Right atrium auricular region (tissue), 2 donors: ENCODE measurements around the gene METTL22. TPM values are rescaled to one million over a fixed set of nuclear protein-coding genes. Genes with fewer than 3 reads are reported as not detected.

ENCODE experiments used
- DNase-seq: peaks from one replicate; pipeline ENCODE4 v3.0.0-alpha.2; 2019; ENCODE audit warnings: low spot score
- H3K27ac ChIP-seq, 2 donors: fragments of 200-600 bp; sonication (generic); 1 replicate in 1 of 2; 2 replicates in 1 of 2; pipeline ENCODE4 v1.5.1; 2016 to 2019
- H3K27me3 ChIP-seq, 2 donors: fragments of 200-600 bp; sonication (generic); one replicate each; pipeline versions ENCODE4 v1.5.1 to v1.6.0; 2017 to 2019
- H3K36me3 ChIP-seq: fragments of 200-600 bp; sonication (generic); one replicate; pipeline ENCODE4 v1.5.1; 2016
- H3K4me1 ChIP-seq, 2 donors: fragments of 200-600 bp; sonication (generic); one replicate each; pipeline versions ENCODE4 v1.5.1 to v1.6.0; 2017 to 2019
- H3K4me3 ChIP-seq, 2 donors: fragments of 200-600 bp; sonication (generic); 1 replicate in 1 of 2; 2 replicates in 1 of 2; pipeline ENCODE4 v1.5.1; 2017 to 2019; ENCODE audit warnings: mild to moderate bottlenecking in 1 of 2, moderate library complexity in 1 of 2
- H3K9me3 ChIP-seq, 2 donors: fragments of 200-600 bp; sonication (generic); one replicate each; pipeline ENCODE4 v1.5.1; 2019
- total RNA-seq, 2 donors: library from RNA; depleted of rRNA; stranded (reverse); fragments of >200 nt; gene quantifications; one replicate each; pipeline ENCODE4 v1.1.0, GENCODE V29; 2016
- TF ChIP-seq, protein P1 (sequence below), 2 donors: fragments of 200-600 bp; sonication (generic); IDR thresholded peaks; one replicate each; pipeline ENCODE4 v1.5.1; 2019; ENCODE audit warnings: antibody characterized with exemption in 2 of 2

Gene METTL22
- total RNA-seq, 2 donors from 2014 or later: 10.0 to 24.3 TPM

DNA sequence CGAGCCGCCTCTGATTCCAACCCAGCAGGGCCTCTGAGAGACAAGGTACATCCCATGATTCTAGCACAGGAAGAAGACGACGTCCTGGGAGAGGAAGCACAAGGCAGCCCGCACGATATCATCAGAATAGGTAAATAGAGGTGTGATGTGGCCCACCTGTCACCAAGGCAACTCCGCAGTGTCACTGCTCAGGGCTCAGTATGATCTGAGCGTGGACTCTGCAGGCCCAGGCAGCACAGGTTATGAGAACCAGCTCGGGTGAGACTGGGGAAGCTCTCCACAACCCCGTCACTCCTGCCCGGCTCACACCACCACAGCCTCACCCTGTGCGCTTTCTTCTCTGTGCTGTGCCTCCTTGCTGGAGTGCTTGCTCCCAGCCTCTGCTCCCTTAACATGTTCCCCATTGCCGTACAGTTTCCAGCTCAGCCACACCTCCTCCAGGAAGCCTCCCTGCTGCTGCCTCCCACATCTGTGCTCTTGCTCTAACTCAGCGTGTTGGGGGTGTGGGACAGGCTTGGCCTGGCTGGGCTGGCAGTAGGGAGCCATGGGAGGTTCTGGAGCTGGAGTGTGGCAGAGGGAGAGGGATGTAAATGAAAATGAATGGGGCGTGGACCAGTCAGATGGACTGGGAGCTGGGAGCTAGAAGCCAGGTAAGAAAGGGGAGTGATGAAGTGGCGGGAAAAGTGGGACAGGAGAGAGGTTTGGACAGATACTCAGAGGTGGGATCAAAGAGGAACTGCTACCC lies 7.7 kb downstream of the METTL22 start:
- H3K36me3 ChIP-seq: peaks cover 85% of the 10 kb centered on the region
- TF ChIP-seq, protein P1, sequence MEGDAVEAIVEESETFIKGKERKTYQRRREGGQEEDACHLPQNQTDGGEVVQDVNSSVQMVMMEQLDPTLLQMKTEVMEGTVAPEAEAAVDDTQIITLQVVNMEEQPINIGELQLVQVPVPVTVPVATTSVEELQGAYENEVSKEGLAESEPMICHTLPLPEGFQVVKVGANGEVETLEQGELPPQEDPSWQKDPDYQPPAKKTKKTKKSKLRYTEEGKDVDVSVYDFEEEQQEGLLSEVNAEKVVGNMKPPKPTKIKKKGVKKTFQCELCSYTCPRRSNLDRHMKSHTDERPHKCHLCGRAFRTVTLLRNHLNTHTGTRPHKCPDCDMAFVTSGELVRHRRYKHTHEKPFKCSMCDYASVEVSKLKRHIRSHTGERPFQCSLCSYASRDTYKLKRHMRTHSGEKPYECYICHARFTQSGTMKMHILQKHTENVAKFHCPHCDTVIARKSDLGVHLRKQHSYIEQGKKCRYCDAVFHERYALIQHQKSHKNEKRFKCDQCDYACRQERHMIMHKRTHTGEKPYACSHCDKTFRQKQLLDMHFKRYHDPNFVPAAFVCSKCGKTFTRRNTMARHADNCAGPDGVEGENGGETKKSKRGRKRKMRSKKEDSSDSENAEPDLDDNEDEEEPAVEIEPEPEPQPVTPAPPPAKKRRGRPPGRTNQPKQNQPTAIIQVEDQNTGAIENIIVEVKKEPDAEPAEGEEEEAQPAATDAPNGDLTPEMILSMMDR (IDR thresholded peaks at IDR 0.05): no peak
- H3K4me1 ChIP-seq: no peaks in the 10 kb centered on the region
- no peaks in the 10 kb centered on the region for H3K27me3 ChIP-seq
- H3K27ac ChIP-seq: no peak overlapping the region
- no peak overlapping the region for H3K4me3 ChIP-seq
- no peak for DNase-seq
- H3K9me3 ChIP-seq: no peaks in the 10 kb centered on the region

DNA sequence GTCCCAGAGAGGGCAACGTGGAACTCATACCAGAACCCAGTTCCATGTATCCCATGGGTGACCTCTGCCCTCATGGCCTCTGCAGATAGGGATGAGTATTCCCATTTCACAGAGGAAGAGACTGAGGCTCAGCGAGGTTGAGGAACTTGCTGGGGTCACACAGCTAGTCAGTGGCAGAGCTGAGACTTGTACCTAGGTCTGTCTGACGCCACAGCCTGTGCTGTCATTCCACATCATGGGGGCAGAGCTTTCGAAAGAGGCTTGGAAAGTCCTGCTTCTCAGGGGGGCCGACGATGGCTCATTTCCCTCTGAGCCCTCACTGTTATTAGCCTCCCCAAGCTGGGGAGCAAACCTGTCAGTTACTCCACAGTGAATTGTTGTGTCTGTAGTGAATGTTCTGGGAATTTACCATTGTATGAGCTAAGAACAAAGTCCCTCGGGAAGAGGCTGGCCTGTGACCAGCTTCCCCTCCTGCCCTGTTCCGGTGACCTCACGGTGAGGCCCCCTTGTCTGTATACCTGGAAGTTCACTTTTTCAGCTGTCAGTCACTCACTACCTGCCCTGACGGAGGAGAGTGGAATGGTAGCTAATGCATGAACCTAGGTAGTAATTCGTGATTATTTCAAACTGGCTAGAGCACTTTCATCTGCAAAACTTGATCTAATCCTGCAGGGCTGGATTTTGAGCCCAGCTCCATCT lies 8.9 kb downstream of the METTL22 start:
- H3K4me3 ChIP-seq: no peak overlapping the region
- TF ChIP-seq, protein P1 (IDR thresholded peaks at IDR 0.05): no peak
- H3K27ac ChIP-seq: no peak overlapping the region
- H3K36me3 ChIP-seq: peaks cover 93% of the 10 kb centered on the region
- no peaks in the 10 kb centered on the region for H3K4me1 ChIP-seq
- H3K9me3 ChIP-seq: no peaks in the 10 kb centered on the region
- no peaks in the 10 kb centered on the region for H3K27me3 ChIP-seq
- no peak for DNase-seq

DNA sequence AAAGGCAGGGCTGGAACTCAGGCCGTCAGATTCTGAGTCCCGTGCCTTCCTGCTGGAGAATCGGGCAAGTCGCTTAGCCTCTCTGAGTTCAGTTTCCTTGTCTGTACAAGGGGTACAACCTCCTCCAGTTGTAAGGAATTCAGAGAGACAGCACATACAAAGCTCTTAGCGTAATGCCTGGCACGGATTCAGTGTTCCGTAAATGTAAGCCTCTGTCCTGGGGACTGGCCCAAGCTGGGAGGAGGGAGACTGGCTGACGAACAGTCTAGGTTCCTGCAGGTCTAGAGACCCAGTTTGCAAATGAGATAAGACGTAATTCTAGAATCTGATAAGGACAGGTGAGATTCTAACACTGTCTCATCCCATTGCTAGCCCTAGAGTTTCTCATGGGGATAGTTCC lies 9.9 kb downstream of the METTL22 start:
- TF ChIP-seq, protein P1 (IDR thresholded peaks at IDR 0.05): no peak
- Histone ChIP-seq H3K9me3 (no peaks in the 10 kb centered on the region), H3K4me1 (no peaks in the 10 kb centered on the region), H3K4me3 (no peak overlapping the region), H3K36me3 (peaks cover 92% of the 10 kb centered on the region), H3K27ac (no peak overlapping the region), H3K27me3 (no peaks in the 10 kb centered on the region)
- DNase-seq: no peak

DNA sequence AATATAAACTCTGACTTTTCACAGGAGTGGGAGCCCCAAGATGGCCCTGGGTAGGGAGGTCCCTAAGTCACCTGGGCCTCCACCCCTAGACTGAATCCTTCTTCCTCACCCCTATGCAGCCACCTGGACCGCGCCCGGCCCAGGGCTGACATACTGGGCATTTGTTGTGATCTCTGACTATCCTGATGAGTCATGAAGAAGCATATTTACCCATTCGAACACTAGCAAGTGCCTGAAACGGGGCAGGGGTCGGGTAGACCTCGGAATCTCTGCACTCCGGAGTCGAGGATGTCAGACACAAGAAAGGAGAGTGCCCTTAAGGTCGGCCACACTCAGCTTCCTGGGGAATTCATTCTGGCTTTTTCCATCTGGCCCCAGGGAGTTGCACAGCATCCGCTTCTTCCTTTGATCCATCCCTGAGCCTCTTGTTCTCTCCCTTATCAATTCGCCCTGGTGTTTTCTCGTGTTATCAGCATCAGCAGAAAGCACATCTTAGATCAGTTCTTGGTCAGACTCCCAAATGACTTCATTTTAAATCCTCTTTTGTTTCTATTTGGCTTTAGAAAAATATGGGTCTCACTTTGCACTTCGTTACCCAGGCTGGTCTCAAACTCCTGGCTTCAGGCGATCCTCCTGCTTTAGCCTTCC lies 10.4 kb downstream of the METTL22 start:
- Histone ChIP-seq H3K36me3 (peaks cover 91% of the 10 kb centered on the region), H3K9me3 (no peaks in the 10 kb centered on the region), H3K27me3 (no peaks in the 10 kb centered on the region), H3K4me3 (no peak overlapping the region), H3K4me1 (no peaks in the 10 kb centered on the region), H3K27ac (peak overlapping the region in 1 of 2 donors; percentile 40)
- TF ChIP-seq, protein P1 (IDR thresholded peaks at IDR 0.05): no peak
- no peak for DNase-seq

DNA sequence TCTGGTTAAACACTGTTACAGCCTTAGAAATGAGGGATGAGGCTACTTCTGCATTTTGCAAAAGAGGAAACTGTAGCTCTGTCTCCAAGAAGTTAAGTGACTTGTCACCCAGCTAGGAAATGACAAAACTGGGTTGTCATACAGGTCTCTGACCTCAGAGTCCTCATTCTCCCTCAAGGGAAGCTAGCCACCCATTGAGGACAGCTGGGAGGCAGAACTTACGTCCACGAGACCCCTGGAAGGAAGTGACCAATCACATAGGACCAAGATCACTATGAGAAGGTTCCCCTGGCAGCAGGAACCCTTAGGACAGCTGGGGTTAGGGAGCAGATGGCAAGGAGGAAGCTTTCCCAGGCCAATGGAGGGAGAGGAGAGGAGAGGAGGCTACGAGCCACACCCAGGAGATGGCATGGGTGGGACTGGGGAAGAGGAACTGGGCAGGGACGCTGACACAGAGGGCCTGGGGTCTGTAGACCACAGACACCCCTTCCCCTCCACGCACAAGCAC lies 11.2 kb downstream of the METTL22 start:
- H3K27ac ChIP-seq: peak overlapping the region; percentile 12 to 40
- no peak for DNase-seq
- no peak overlapping the region for H3K4me3 ChIP-seq
- peaks cover 91% of the 10 kb centered on the region for H3K36me3 ChIP-seq
- no peaks in the 10 kb centered on the region for H3K9me3 ChIP-seq
- no peaks in the 10 kb centered on the region for H3K27me3 ChIP-seq
- H3K4me1 ChIP-seq: no peaks in the 10 kb centered on the region
- TF ChIP-seq, protein P1 (IDR thresholded peaks at IDR 0.05): no peak
